Sigmoid colon (tissue), 4 donors: Measurements from ENCODE around the gene MRPS27.

Source experiments
- EP300 ChIP-seq, 4 donors: sonication (generic); formaldehyde crosslinking; IDR thresholded peaks; one replicate each; pipeline ENCODE4 v1.6.1; 2017; ENCODE audit warnings: antibody characterized with exemption in 4 of 4
- POLR2A ChIP-seq, 2 donors: fragments of 450-650 bp; IDR thresholded peaks; one replicate each; pipeline ENCODE4 v1.6.1; 2016; ENCODE audit warnings: antibody characterized with exemption in 2 of 2, mild to moderate bottlenecking in 2 of 2, moderate library complexity in 2 of 2
- POLR2AphosphoS5 ChIP-seq, 4 donors: sonication (generic); formaldehyde crosslinking; IDR thresholded peaks; one replicate each; pipeline ENCODE4 v1.6.1; 2017; ENCODE audit warnings: antibody characterized with exemption in 4 of 4
- TF ChIP-seq, protein P1 (sequence below), 4 experiments: fragments of 450-650 bp in 3 of 4; fragments of 200-600 bp in 1 of 4; IDR thresholded peaks; one replicate each; pipeline ENCODE4 v1.5.1; 2016 to 2019; ENCODE audit warnings: antibody characterized with exemption in 4 of 4, mild to moderate bottlenecking in 3 of 4, moderate library complexity in 2 of 4

DNA sequence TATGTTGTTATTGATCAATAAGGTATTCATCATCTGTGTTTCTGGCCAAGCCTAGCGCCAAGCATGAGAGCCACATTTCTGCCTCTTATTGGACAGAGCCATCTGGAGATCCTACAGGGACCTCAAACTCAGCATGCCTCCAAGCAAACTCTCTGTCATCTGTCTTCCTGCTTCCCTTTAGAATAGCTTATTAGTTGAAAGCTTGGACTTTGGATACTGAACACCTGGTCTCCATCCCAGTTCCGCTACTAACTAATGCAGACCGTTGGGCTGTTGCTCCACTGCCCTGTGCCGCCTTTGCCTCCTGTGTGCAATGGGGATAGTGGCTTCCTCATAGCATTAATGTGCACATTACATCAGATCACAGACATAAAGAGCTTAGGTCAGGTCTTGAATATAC is 147.3 kb downstream of the MRPS27 start:
- TF ChIP-seq, protein P1, sequence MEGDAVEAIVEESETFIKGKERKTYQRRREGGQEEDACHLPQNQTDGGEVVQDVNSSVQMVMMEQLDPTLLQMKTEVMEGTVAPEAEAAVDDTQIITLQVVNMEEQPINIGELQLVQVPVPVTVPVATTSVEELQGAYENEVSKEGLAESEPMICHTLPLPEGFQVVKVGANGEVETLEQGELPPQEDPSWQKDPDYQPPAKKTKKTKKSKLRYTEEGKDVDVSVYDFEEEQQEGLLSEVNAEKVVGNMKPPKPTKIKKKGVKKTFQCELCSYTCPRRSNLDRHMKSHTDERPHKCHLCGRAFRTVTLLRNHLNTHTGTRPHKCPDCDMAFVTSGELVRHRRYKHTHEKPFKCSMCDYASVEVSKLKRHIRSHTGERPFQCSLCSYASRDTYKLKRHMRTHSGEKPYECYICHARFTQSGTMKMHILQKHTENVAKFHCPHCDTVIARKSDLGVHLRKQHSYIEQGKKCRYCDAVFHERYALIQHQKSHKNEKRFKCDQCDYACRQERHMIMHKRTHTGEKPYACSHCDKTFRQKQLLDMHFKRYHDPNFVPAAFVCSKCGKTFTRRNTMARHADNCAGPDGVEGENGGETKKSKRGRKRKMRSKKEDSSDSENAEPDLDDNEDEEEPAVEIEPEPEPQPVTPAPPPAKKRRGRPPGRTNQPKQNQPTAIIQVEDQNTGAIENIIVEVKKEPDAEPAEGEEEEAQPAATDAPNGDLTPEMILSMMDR (IDR thresholded peaks at IDR 0.05) = no peak
- no peak for TF ChIP-seq POLR2AphosphoS5 (IDR thresholded peaks at IDR 0.05)
- TF ChIP-seq POLR2A (IDR thresholded peaks at IDR 0.05) = no peak
- no peak for TF ChIP-seq EP300 (IDR thresholded peaks at IDR 0.05)
